ENCODE measurements around the gene TTC28.

GRCh38 chr22:27996981-27997380 lies 682.7 kb downstream of the TTC28 start:
- no peak for TF ChIP-seq CTCF (IDR thresholded peaks at IDR 0.05)
- no peak for TF ChIP-seq POLR2A (IDR thresholded peaks at IDR 0.05)

Measured in lower leg skin (tissue), 3 donors.